Suppressor macrophage treated with lipopolysaccharide for 4 hours (primary cell): ENCODE results near the gene PTPRB.
"Not testable (repeated sequence)": the region's sequence is repeated elsewhere in the genome, so short reads cannot be mapped to it uniquely, and the experiment has no call there.

Source experiments
- DNase-seq: peaks from one replicate; pipeline ENCODE4 v3.0.0-alpha.2; 2020

PTPRB gene

GRCh38 chr12:70535896-70536374 lies 101.3 kb downstream of the PTPRB start:
- DNase-seq, result no peak

GRCh38 chr12:70534466-70534865 lies 102.8 kb downstream of the PTPRB start:
- no peak for DNase-seq

- DNase-seq, result no peak
These were observed 107.6 kb downstream of the PTPRB start for GRCh38 chr12:70529647-70530046.

GRCh38 chr12:70520847-70521246 lies 116.4 kb downstream of the PTPRB start:
- DNase-seq, result no peak

- DNase-seq, result no peak
These were observed 123.8 kb downstream of the PTPRB start for GRCh38 chr12:70513426-70513825.

- DNase-seq, result no peak
These were observed 129.1 kb downstream of the PTPRB start for GRCh38 chr12:70508178-70508577.

- no peak for DNase-seq
These were observed 129.8 kb downstream of the PTPRB start for GRCh38 chr12:70507442-70507841.

- DNase-seq, result no peak
These were observed 139.7 kb downstream of the PTPRB start for GRCh38 chr12:70497508-70497907.

GRCh38 chr12:70492904-70493303 lies 144.3 kb downstream of the PTPRB start:
- not testable (repeated sequence) for DNase-seq

GRCh38 chr12:70490928-70491327 lies 146.3 kb downstream of the PTPRB start:
- not testable (repeated sequence) for DNase-seq

GRCh38 chr12:70487440-70487839 lies 149.8 kb downstream of the PTPRB start:
- no peak for DNase-seq

GRCh38 chr12:70486588-70486987 lies 150.6 kb downstream of the PTPRB start:
- no peak for DNase-seq

GRCh38 chr12:70485704-70486103 lies 151.5 kb downstream of the PTPRB start:
- no peak for DNase-seq

GRCh38 chr12:70484464-70484863 lies 152.8 kb downstream of the PTPRB start:
- no peak for DNase-seq

GRCh38 chr12:70482764-70483163 lies 154.5 kb downstream of the PTPRB start:
- DNase-seq, result no peak

- no peak for DNase-seq
These were observed 167.9 kb downstream of the PTPRB start for GRCh38 chr12:70469221-70469820.

GRCh38 chr12:70468741-70469140 lies 168.5 kb downstream of the PTPRB start:
- DNase-seq, result no peak

- no peak for DNase-seq
These were observed 169.1 kb downstream of the PTPRB start for GRCh38 chr12:70467918-70468733.

- DNase-seq, result no peak
These were observed 169.8 kb downstream of the PTPRB start for GRCh38 chr12:70467476-70467875.

- no peak for DNase-seq
These were observed 170.5 kb downstream of the PTPRB start for GRCh38 chr12:70466753-70467152.
